H7 (cell line): ENCODE measurements around the gene DBET. TPM values are rescaled to one million over a fixed set of nuclear protein-coding genes. Genes with fewer than 3 reads are reported as not detected.
"Not testable (repeated sequence)": the region's sequence is repeated elsewhere in the genome, so short reads cannot be mapped to it uniquely, and the experiment has no call there.

Experiments used
- DNase-seq: peaks from one replicate; pipeline ENCODE4 v3.0.0; 2012
- H3K27me3 ChIP-seq: 2 replicates; pipeline ENCODE4 v1.6.0; 2011; ENCODE audit warnings: mild to moderate bottlenecking, low read length; ENCODE audit not compliant: control insufficient read depth, insufficient read depth
- H3K36me3 ChIP-seq: replicated peaks from 2 replicates; pipeline ENCODE4 v1.5.1; 2011; ENCODE audit warnings: low read length; ENCODE audit not compliant: control insufficient read depth, insufficient read depth
- H3K4me3 ChIP-seq: 2 replicates; pipeline ENCODE4 v1.5.1; 2011; ENCODE audit warnings: low read depth, mild to moderate bottlenecking, control low read depth, low read length, moderate library complexity; ENCODE audit not compliant: insufficient read depth
- total RNA-seq: library from RNA; depleted of rRNA; stranded (reverse); fragments of >200 nt; shearing (Covaris generic); gene quantifications from 2 replicates; pipeline ENCODE4 v1.2.3, GENCODE V29; 2014

The DBET gene
- total RNA-seq, 1 experiment from 2014 or later: not detected

DNA sequence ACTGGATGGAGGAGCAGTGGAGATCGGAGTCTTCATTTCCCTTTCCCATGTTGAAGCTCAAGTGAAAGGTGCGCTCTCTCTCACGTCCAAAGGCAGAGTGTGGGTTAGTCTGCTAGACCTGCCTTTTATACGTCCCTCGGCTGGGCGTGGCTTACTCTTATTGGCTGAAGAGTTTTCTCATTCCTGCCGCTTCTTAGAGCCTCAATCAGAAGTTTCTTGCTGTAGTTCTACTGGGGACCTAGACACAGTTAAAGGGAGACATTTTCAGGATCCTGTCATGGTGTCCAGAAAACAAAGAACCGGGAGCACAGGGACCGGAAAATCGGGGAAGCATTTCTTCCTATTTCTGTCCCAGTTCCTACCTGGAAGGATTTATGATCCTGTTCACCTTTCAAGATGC is 37.1 kb upstream of the DBET start, which contains the start of gene FRG2:
Gene FRG2 (minus strand): TSS at position 101 of the 400 bp plus-strand sequence. CDS start 52 bp downstream, at position 49.
- peaks cover 14% of the 10 kb centered on the region for H3K27me3 ChIP-seq
- not testable (repeated sequence) for DNase-seq, H3K4me3 ChIP-seq, H3K36me3 ChIP-seq

DNA sequence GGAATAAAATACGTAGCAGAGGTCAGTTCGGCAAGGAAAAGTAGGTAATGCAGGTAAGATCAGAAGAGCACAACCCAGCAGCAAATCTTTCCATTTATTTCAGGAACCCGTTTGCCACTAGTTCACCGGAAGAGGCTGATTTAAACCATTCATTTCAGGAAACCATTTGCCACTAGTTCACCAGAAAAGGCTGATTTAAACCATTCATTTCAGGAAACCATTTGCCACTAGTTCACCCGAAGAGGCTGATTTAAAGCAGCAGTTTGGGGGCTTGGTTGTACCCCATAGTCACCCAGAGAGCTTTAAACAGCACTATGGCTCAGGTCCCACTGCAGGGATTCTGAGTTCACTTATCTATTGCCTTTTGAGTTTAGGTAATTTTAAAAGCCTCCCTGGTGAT is 33.0 kb upstream of the DBET start:
- not testable (repeated sequence) for H3K36me3 ChIP-seq, H3K4me3 ChIP-seq, DNase-seq, H3K27me3 ChIP-seq

DNA sequence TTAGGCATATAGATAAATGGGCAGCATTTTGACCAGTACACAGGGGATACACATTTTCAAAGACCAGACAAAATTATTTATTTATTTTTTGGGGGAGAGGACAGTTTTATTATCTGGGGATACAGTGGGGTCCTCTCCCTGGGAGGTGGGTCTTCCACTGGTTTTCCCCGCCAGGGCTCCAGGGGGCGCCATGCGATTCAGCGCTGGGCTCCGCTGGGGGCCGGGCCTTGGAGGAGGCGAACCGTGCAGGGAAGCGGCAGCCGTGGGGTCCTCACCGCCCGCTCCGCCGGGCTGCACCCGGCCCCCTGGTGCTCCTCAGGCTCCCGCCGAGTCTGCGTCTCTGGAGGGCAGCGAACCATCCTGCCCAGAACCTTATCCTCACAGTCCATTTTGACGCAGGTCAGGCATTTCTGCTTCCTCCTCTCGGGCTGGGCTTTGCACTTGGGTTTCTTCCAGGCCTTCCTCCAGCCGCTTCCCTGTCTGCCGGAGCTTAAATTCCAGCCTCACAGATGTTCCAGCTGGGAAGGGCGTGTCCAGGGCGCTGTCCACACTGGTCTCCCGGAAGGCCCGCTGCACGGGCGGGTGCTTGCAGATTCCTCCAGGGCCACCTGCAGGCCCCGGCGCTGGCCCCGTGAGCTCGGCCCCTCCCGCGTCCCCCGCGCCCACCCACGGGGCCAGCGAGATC is 26.5 kb upstream of the DBET start:
- DNase-seq, H3K27me3 ChIP-seq, H3K4me3 ChIP-seq, H3K36me3 ChIP-seq: not testable (repeated sequence)

DNA sequence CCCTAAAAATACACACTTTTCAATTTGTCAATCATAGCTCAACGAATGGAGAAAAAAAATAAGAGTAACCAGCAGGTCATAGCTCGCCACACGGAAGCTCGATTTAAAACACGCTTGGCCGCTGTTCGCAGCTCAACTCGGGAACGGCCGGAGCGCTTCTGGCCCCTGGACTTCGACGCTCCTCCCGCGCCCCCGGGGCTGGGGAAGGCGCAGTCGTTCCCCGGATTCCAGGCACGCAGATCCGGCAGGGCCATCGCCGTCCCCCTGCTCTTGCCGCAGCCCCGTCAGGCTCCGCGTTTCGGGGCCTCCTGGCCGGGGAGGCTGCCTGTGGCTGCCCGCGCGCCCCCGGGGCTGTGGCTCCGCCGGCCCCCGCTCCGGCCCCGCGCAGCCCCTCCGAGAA is 23.4 kb upstream of the DBET start:
- not testable (repeated sequence) for DNase-seq, H3K27me3 ChIP-seq, H3K4me3 ChIP-seq, H3K36me3 ChIP-seq

DNA sequence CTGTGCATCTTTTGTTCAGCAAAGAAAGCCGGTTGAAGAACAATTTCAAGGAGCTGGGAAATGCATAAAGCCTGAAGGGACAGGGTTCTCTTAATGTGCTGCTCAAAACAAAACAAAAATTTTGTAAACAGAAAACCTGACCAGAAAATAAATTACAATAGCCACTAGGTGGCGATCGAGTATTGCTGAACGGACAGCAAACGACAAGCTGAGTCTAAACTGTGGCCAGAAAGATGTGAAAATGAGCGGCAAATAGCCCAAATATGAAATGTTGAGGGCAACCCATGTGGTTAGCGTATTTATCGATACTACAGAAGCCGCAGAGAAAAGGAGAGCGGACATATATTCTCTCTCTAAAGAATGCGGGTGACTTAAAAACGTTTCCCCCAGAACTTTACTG is 16.7 kb upstream of the DBET start:
- not testable (repeated sequence) for H3K27me3 ChIP-seq, H3K4me3 ChIP-seq, DNase-seq, H3K36me3 ChIP-seq

DNA sequence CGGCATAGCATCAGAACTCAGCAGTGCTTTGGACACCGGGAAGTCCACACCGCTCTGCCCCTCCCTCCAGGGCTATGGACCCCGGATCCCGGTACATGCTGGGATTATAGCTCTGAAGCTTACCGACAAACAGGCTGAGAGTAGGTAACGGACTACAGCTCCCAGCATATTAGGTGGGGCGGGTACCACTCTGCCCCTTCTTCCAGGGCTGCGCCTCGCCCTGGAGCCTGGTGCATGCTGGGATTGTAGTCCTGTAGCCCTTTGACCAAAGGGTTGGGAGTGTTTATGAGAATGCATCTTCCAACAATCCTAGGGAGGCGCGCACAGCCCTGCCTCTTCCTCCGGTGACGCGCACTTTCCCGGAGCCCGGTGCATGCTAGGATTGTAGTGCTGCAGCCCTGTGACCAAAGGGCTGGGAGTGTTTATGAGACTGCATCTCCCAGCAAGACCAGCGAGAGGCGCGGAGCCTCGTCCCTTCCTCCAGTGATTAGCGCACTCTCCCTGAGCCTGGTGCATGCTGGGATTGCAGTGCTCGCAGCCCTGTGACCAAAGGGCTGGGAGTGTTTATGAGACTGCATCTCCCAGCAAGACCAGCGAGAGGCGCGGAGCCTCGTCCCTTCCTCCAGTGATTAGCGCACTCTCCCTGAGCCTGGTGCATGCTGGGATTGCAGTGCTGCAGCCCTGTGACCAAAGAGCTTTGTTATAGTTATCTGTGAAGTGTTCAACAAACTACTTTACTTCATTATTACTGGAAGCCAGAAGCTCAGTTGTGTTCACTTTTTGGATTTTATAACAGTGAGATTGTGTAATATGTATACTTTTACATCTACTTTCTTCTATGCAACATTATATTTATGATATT is 14.7 kb upstream of the DBET start:
- H3K4me3 ChIP-seq, H3K27me3 ChIP-seq, DNase-seq, H3K36me3 ChIP-seq: not testable (repeated sequence)

DNA sequence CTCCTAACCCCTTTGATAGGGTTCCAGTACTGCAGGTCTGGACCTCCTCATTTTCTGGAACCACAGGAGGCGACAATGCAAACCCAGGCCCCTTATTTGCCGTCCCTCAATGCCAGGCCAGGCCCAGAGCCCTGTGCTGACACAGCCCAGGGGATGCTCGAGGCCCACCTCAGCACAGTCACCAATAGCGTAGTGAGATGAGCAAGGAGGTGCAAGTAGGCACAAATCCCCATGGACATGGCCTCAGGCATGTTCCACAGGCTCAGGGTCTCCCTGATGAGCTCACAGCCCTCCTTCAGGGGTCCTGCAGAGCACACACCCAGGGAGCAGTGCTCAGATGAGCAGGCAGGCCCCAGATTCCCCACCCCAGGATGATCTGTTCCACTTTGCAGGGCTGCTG is 5.3 kb upstream of the DBET start:
- H3K4me3 ChIP-seq, DNase-seq, H3K27me3 ChIP-seq, H3K36me3 ChIP-seq: not testable (repeated sequence)

DNA sequence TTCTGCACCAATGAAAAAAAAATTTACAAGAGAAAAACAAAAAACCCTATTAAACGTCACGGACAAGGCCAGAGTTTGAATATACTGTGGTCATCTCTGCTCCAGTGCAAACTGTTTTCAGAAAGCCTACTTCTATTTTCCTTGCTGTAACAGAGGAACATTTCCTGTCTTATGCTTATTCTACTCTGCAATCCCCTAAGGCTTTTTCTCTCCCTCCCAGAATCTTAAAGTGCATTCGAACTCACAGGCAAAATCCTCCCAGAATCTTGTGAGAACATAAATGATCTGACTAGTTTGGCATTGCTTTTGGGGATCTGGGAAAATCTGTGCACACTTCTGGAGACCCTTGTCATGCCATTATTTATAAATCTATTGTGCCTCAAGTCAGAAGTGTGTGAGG is 503 bp downstream of the DBET start:
- H3K27me3 ChIP-seq, H3K36me3 ChIP-seq, DNase-seq, H3K4me3 ChIP-seq: not testable (repeated sequence)

GRCh38 chr4:190068351-190068750 is 4.0 kb downstream of the DBET start:
- H3K36me3 ChIP-seq, H3K4me3 ChIP-seq, H3K27me3 ChIP-seq, DNase-seq: not testable (repeated sequence)

DNA sequence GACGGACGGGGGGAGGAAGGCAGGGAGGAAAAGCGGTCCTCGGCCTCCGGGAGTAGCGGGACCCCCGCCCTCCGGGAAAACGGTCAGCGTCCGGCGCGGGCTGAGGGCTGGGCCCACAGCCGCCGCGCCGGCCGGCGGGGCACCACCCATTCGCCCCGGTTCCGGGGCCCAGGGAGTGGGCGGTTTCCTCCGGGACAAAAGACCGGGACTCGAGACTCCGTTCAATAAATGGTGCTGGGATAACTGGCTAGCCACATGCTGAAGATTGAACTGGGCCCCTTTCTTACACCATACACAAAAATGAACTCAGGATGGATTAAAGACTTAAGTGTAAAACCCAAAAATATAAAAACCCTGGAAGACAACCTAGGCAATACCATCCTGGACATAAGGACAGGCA is 28.8 kb downstream of the DBET start:
- H3K4me3 ChIP-seq, DNase-seq, H3K36me3 ChIP-seq, H3K27me3 ChIP-seq: not testable (repeated sequence)

GRCh38 chr4:190094031-190094430 is 29.7 kb downstream of the DBET start:
- not testable (repeated sequence) for DNase-seq

DNA sequence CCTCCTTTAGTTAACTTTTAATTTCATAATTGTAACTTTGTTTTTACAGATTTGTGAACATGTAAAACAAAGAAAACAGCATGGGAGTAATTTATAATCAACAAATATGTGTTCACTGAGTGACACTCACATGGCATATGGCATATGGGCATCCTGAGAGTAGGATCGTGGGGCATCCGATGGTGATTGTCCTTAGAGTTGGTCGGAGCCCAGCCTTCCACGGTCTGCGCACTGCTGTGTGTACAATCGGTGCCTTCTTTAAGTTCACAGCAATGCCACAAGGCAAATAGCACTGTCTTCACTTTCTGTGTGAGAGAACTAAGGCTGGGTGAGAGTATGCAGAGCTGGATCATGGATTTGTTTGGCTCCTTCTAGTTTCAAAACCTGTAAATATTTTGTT is 31.0 kb downstream of the DBET start:
- H3K36me3 ChIP-seq, H3K27me3 ChIP-seq, DNase-seq, H3K4me3 ChIP-seq: not testable (repeated sequence)

More at GRCh38 chr4:190094031-190094430, 29.7 kb downstream of the DBET start:
- H3K36me3 ChIP-seq, H3K27me3 ChIP-seq, H3K4me3 ChIP-seq: not testable (repeated sequence)

GRCh38 chr4:190099605-190100004 is 35.3 kb downstream of the DBET start:
- H3K4me3 ChIP-seq, H3K27me3 ChIP-seq, DNase-seq, H3K36me3 ChIP-seq: not testable (repeated sequence)

- DNase-seq, H3K4me3 ChIP-seq, H3K27me3 ChIP-seq, H3K36me3 ChIP-seq: not testable (repeated sequence)
Measured at GRCh38 chr4:190101525-190101924, 37.2 kb downstream of the DBET start.

DNA sequence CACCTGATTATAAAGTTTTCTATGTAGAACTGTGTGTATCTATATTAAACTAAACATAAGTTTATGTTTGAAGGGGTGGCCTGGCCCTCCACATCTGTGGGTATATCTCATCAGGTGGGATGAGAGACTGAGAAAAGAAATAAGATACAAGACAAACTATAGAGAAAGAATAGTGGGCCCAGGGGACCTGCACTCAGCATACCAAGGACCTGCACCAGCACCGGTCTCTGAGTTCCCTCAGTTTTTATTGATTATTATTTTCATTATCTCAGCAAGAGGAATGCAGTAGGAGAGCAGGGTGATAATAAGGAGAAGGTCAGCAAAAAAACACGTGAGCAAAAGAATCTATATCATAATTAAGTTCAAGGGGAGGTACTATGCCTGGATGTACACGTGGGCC is 41.9 kb downstream of the DBET start:
- H3K4me3 ChIP-seq, H3K27me3 ChIP-seq, DNase-seq, H3K36me3 ChIP-seq: not testable (repeated sequence)
